GM19238 (cell line): ENCODE results near the gene PNRC1.
A peak's percentile ranks its signal among the peaks of the same experiment; 100 is the strongest.
"Not testable (repeated sequence)": the region's sequence is repeated elsewhere in the genome, so short reads cannot be mapped to it uniquely, and the experiment has no call there.

Experiments used
- DNase-seq: peaks from one replicate; pipeline ENCODE4 v3.0.0; 2011; ENCODE audit warnings: low spot score; ENCODE audit not compliant: insufficient read length

Gene PNRC1

DNA sequence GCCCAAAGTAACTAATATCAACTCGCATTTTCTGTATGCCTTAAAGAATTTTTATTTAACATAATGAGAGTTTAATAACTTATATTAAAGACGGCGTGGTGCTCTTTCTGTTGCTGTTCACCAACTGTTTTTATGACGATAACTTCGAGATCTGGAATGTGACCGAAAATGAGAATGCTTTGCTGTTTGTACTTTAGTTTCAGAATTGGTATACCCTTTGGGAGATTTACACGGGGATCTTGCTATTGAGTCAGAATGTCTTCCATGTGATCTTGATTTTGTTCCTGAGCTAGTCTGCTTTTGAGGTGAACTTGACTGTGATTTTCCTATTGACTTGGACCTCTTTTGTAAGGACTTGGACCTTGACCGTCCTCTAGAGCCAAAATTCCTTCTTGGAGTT is 17.9 kb downstream of the PNRC1 start:
- DNase-seq = no peak

DNA sequence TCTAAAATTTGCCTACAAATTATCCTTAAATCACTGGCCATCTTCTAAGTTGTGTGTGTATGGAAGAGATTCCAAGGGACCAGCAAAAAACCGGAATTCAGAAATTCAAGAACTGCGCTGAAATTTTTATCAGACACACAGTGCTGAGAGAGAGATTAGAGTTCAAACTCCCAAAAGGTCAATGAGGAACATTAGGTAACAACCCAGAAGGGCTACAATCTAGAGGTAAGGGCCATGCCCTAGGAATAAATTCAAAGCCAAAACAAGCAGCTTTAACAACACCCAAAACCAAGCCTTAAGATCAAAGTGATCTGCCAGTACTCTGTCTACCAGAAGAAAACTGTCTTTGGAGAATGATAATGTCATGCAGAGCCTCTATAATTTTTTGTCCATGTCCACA is 19.6 kb downstream of the PNRC1 start:
- DNase-seq = no peak

DNA sequence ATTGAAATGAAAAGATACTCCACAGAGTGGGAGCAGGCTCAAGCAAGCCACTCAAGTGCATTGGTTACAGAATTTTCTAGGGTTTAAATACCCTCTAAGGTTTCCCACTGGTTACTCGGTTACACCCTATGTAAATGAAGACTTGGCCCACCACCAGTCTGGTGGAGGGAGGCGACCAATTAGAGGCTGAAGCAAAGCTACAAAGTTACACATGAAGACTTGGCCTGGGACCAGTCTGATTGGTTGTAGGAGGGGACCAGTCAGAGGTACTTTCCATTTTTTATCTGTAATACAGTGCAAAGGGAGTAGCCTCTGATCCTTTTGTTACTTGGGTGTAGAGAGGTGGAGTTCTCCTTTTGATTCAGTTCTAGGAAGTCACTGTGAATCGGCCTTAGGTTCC is 29.7 kb downstream of the PNRC1 start:
- no peak for DNase-seq

- no peak for DNase-seq
Observed at GRCh38 chr6:89111933-89112332, 31.4 kb downstream of the PNRC1 start.

- no peak for DNase-seq
Observed at GRCh38 chr6:89116702-89117101, 36.2 kb downstream of the PNRC1 start.

GRCh38 chr6:89117211-89118108 is 36.9 kb downstream of the PNRC1 start, which contains the start of gene SRSF12:
SRSF12 (minus strand) TSS chr6:89118071; CDS start chr6:89117887, 184 bp downstream.
- peak; percentile 74 for DNase-seq

- no peak for DNase-seq
Observed at GRCh38 chr6:89118931-89119330, 38.4 kb downstream of the PNRC1 start.

DNA sequence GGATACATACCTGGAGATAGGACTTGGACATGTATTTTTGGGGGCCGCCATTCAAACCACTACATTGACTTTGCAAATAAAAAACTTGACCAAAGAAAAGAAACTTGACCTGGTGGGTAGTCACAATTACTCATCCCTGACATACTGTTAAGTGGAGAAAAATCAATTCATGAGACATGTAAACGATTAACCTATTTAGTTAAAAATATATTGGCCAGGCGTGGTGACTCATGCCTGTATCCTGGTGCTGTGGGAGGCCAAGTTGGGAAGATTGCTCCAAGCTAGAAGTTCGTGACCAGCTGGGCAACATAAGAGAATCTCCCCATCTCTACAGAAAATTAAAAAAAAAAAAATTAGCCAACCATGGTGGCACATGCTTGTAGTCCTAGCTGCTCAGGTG is 39.8 kb downstream of the PNRC1 start:
- DNase-seq = no peak

DNA sequence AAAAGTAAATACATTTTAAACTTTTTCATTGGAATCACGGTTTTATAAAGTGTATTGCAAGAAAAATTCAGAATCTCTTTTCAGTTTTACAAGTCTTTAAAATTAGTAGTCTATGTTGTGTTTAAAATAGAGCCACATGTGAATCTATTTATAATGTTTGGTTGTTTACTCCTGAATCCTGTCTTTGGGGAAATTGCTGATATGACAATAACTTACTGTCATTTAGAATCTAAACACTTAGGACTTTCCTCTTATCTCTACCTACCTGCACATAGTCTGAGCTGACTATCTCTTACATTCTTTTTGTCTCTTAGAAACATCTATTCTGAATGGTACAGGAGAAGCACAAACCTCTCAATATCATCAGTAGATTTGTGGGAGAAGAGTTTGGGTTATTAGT is 41.4 kb downstream of the PNRC1 start:
- DNase-seq = no peak

DNA sequence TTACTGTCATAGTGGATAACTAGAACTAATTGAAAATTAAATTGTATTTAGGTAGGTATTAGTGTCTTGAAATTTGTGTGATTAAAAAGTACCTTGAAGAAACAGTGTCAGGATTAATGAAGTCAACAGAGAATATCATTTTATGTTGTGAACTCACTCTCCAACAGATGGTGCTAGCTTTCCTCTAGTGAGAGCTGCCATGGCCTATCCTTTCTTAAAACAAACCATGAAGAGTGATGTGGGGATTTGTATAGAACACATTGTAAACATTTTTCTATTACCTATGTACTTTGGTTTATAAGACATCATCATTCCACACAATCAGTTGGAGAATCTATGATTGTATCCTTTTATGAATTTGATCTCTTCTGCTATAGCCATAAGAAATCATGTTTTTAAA is 42.1 kb downstream of the PNRC1 start:
- DNase-seq = no peak

DNA sequence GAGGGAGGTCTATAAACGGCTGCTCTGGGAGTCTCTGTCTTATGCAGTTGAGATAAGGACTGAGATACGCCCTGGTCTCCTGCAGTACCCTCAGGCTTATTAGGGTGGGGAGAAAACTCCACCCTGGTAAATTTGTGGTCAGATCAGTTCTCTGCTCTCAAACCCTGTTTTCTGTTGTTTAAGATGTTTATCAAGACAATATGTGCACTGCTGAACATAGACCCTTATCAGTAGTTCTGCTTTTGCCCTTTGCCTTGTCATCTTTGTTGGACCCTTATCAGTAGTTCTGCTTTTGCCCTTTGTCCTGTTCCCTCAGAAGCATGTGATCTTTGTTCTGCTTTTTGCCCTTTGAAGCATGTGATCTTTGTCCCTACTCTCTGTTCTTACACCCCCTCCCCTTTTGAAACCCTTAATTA is 47.7 kb downstream of the PNRC1 start:
- not testable (repeated sequence) for DNase-seq

GRCh38 chr6:89131599-89131998 is 51.0 kb downstream of the PNRC1 start:
- DNase-seq = no peak

DNA sequence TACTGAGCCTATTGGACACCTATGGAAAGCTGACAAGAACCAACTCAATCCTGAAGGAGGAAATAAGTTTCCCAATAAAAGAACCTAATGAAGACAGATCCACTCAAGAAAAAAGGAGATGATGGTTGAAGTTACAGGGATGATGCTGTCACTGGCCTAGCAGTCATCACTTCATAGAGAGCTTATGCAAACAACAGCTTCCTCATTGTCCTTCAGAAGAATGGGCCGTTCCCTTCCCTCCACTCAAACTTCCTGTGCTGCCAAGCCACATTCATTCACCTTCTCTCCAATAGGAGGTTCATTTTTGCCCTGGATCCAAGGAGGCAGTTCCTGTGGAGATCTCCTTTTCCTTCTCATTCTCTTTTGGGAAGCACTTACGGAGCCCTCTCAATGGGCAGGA is 51.5 kb downstream of the PNRC1 start:
- no peak for DNase-seq

DNA sequence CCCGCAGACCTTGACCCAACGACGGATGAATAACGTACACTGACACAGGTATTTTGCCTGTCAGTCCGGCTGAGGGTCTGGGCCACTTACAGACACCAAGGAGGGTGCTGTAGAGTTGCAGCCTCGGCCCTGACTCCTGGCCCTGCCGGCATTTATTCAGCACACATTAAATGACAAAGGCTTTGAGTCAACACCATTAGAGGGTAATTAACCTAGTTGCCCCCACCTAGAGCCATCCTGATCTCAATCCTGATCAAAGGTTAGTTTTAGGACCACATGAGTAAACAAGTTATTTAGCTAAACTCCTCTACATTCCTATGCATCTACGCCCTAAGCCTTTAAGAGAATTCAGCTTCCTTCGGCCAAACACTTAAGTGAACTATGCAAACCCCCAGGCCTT is 53.4 kb downstream of the PNRC1 start:
- no peak for DNase-seq

GRCh38 chr6:89134723-89135122 is 54.2 kb downstream of the PNRC1 start:
- no peak for DNase-seq
